HL-60 (cell line): ENCODE measurements around the gene MSI2.

Experiments used
- DNase-seq, 2 experiments: peaks; one replicate each; pipeline ENCODE4 v3.0.0-alpha.2; 2010 to 2020; ENCODE audit warnings: low read depth in 1 of 2, low spot score in 1 of 2
- H3K27ac ChIP-seq: fragments of 250-450 bp; sonication (Bioruptor Pico); replicated peaks from 2 replicates; pipeline ENCODE4 v1.5.1; 2020; ENCODE audit warnings: mild to moderate bottlenecking, moderate library complexity
- H3K27me3 ChIP-seq: fragments of 250-450 bp; sonication (Bioruptor Pico); 2 replicates; pipeline ENCODE4 v1.5.1; 2021; ENCODE audit warnings: mild to moderate bottlenecking, moderate library complexity; ENCODE audit not compliant: insufficient read depth, poor library complexity, severe bottlenecking
- H3K4me3 ChIP-seq: replicated peaks from 2 replicates; pipeline ENCODE4 v1.5.1; 2011; ENCODE audit warnings: mild to moderate bottlenecking, control low read depth, low read length; ENCODE audit not compliant: insufficient read depth
- CTCF ChIP-seq: IDR thresholded peaks from one replicate; pipeline ENCODE4 v1.5.1; 2011; ENCODE audit warnings: low read length, control low read depth, inconsistent platforms; ENCODE audit not compliant: insufficient read depth
- GABPA ChIP-seq: IDR thresholded peaks from 2 replicates; pipeline ENCODE4 v1.6.1; 2012; ENCODE audit warnings: low read depth
- POLR2AphosphoS5 ChIP-seq: IDR thresholded peaks from 2 replicates; pipeline ENCODE4 v1.6.1; 2012; ENCODE audit warnings: low read depth
- REST ChIP-seq: IDR thresholded peaks from 2 replicates; pipeline ENCODE4 v1.6.1; 2012; ENCODE audit warnings: low read depth; ENCODE audit not compliant: insufficient replicate concordance
- SPI1 ChIP-seq: IDR thresholded peaks from 2 replicates; pipeline ENCODE4 v1.6.1; 2012; ENCODE audit warnings: low read depth, mild to moderate bottlenecking, borderline replicate concordance

Gene MSI2

GRCh38 chr17:57527221-57528057, 271.1 kb downstream of the MSI2 start:
- no peak overlapping the region for H3K4me3 ChIP-seq
- no peak for DNase-seq
- H3K27me3 ChIP-seq: no peaks in the 10 kb centered on the region
- H3K27ac ChIP-seq: no peak overlapping the region
- no peak for TF ChIP-seq SPI1
- TF ChIP-seq REST: no peak
- no peak for TF ChIP-seq GABPA
- TF ChIP-seq CTCF: no peak
- no peak for TF ChIP-seq POLR2AphosphoS5

GRCh38 chr17:57528058-57528451, 271.7 kb downstream of the MSI2 start:
- Histone ChIP-seq H3K27ac (no peak overlapping the region), H3K4me3 (no peak overlapping the region), H3K27me3 (no peaks in the 10 kb centered on the region)
- no peak for DNase-seq
- TF ChIP-seq CTCF (no peak), SPI1 (no peak), GABPA (no peak), REST (no peak), POLR2AphosphoS5 (no peak)

GRCh38 chr17:57530026-57530425, 273.7 kb downstream of the MSI2 start:
- DNase-seq: no peak
- Histone ChIP-seq H3K4me3 (no peak overlapping the region), H3K27ac (no peak overlapping the region), H3K27me3 (no peaks in the 10 kb centered on the region)
- no peak for TF ChIP-seq CTCF
- no peak for TF ChIP-seq SPI1
- no peak for TF ChIP-seq POLR2AphosphoS5
- TF ChIP-seq REST: no peak
- TF ChIP-seq GABPA: no peak
